Panc1 (cell line): ENCODE data around the gene SPECC1.

ENCODE experiments used
- CTCF ChIP-seq: fragments of 450-650 bp; IDR thresholded peaks from 2 replicates; pipeline ENCODE4 v1.5.1; 2017; ENCODE audit warnings: mild to moderate bottlenecking
- POLR2AphosphoS5 ChIP-seq: IDR thresholded peaks from 2 replicates; pipeline ENCODE4 v1.6.1; 2012; ENCODE audit warnings: mild to moderate bottlenecking, low read depth, low read length, moderate library complexity
- REST ChIP-seq, 2 experiments: IDR thresholded peaks; 2 replicates each; pipeline ENCODE4 v1.6.1; 2011 to 2012; ENCODE audit warnings: low read depth in 2 of 2, control low read depth in 1 of 2, low read length in 1 of 2, mild to moderate bottlenecking in 1 of 2, moderate library complexity in 1 of 2; ENCODE audit not compliant: insufficient read depth in 1 of 2
- TCF7L2 ChIP-seq: IDR thresholded peaks from 2 replicates; pipeline ENCODE4 v1.6.1; 2011; ENCODE audit warnings: mild to moderate bottlenecking, low read depth, low read length, inconsistent platforms

- TF ChIP-seq CTCF = no peak
- no peak for TF ChIP-seq TCF7L2
- no peak for TF ChIP-seq POLR2AphosphoS5
- no peak for TF ChIP-seq REST (IDR thresholded peaks at IDR 0.05; ENCODE audit: insufficient read depth in 1 of 2, low read depth in 2 of 2, low read length in 1 of 2)
Observed at GRCh38 chr17:20141198-20141972, 132.2 kb downstream of the SPECC1 start.
